Vagina (tissue), 2 donors: Measurements from ENCODE around the gene EFEMP2.

Experiments
- POLR2A ChIP-seq, 2 donors: fragments of 450-650 bp; IDR thresholded peaks; one replicate each; pipeline ENCODE4 v1.6.1; 2017; ENCODE audit warnings: antibody characterized with exemption in 2 of 2, mild to moderate bottlenecking in 2 of 2, moderate library complexity in 2 of 2
- TF ChIP-seq, protein P1 (sequence below), 3 experiments: fragments of 450-650 bp in 2 of 3; fragments of 200-600 bp in 1 of 3; sonication (generic) in 1 of 3; IDR thresholded peaks; one replicate each; pipeline ENCODE4 v1.5.1; 2017 to 2019; ENCODE audit warnings: antibody characterized with exemption in 3 of 3, mild to moderate bottlenecking in 2 of 3, moderate library complexity in 2 of 3

DNA sequence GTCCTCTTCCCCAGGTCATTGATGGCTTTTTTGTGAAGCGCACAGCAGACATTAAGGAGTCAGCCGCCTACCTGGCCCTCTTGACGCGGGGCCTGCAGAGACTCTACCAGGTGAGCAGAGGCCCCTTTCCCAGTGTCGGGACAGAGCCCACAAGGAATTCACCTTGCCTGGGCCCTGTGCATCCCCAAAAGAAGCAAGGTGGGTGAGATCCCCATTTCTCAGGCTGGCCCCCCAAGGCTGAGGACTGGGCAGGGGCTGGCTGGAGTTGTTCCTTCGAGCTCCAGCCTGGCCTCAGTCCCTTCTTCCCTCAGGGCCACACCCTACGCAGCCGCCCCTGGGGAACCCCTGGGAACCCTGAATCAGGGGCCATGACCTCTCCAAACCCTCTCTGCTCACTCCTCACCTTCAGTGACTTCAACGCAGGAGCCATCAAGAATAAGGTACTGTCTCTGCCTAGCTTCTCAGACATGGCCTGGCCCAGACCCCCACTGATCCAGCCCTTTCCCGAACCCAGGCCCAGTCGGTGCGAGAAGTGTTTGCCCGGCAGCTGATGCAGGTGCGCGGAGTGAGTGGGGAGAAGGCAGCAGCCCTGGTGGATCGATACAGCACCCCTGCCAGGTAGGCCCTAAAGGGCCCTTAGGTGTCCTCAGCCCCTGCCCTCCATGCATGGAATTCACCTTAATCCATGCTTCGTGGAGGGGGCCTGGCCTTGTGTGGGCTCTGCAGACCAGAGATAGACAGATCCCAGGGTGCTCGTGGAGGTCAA is 7.7 kb downstream of the EFEMP2 start:
- TF ChIP-seq, protein P1, sequence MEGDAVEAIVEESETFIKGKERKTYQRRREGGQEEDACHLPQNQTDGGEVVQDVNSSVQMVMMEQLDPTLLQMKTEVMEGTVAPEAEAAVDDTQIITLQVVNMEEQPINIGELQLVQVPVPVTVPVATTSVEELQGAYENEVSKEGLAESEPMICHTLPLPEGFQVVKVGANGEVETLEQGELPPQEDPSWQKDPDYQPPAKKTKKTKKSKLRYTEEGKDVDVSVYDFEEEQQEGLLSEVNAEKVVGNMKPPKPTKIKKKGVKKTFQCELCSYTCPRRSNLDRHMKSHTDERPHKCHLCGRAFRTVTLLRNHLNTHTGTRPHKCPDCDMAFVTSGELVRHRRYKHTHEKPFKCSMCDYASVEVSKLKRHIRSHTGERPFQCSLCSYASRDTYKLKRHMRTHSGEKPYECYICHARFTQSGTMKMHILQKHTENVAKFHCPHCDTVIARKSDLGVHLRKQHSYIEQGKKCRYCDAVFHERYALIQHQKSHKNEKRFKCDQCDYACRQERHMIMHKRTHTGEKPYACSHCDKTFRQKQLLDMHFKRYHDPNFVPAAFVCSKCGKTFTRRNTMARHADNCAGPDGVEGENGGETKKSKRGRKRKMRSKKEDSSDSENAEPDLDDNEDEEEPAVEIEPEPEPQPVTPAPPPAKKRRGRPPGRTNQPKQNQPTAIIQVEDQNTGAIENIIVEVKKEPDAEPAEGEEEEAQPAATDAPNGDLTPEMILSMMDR (IDR thresholded peaks at IDR 0.05), result no peak
- TF ChIP-seq POLR2A (IDR thresholded peaks at IDR 0.05), result no peak
